Endothelial cell of umbilical vein (primary cell): ENCODE measurements around the gene ZDHHC11. TPM values are rescaled to one million over a fixed set of nuclear protein-coding genes. Genes with fewer than 3 reads are reported as not detected.

ENCODE experiments used
- BruUV-seq: library from RNA; stranded (reverse); fragments of 400-500 nt; replicated peaks from 2 replicates; lab custom pipeline; 2021; lab: Mats Ljungman, UMichigan
- CTCF ChIA-PET: fragments of 300-600, 350-600 bp; sonication (Branson Sonifier 250); formaldehyde crosslinking; loops from one replicate; lab custom pipeline; 2021; ENCODE audit warnings: antibody characterized with exemption, inconsistent platforms; lab: Charles Lee
- POLR2A ChIA-PET: fragments of 300-600, 350-600 bp; sonication (Branson Sonifier 250); formaldehyde crosslinking; loops from one replicate; lab custom pipeline; 2021; ENCODE audit warnings: antibody characterized with exemption, inconsistent platforms; lab: Charles Lee
- DNase-seq: peaks from one replicate; pipeline ENCODE4 v3.0.0-alpha.2; 2011; ENCODE audit warnings: low read depth, low spot score
- FAIRE-seq: peaks from 2 replicates; lab custom pipeline; 2011; peaks lifted over from hg19 to GRCh38; lab: Jason Lieb, UNC
- H2AFZ ChIP-seq: 2 replicates; pipeline ENCODE4 v1.6.0; 2012; ENCODE audit warnings: low read depth, low read length, control low read depth, inconsistent platforms
- H3K27ac ChIP-seq: 2 replicates; pipeline ENCODE4 v1.5.1; 2011; ENCODE audit warnings: low read depth, mild to moderate bottlenecking, control low read depth, low read length, moderate library complexity; ENCODE audit not compliant: insufficient read depth
- H3K27me3 ChIP-seq, 2 experiments: 2 replicates each; pipeline versions ENCODE4 v1.6.0 to v1.6.1; 2011; ENCODE audit warnings: low read length in 2 of 2, mixed read lengths in 1 of 2; ENCODE audit not compliant: control insufficient read depth in 2 of 2, insufficient read depth in 2 of 2
- H3K36me3 ChIP-seq, 2 experiments: 2 replicates in 1 of 2; 3 replicates in 1 of 2; pipeline ENCODE4 v1.5.1; 2011; ENCODE audit warnings: low read length in 2 of 2, mild to moderate bottlenecking in 1 of 2, moderate library complexity in 1 of 2; ENCODE audit not compliant: control insufficient read depth in 2 of 2, insufficient read depth in 2 of 2; ENCODE audit errors: extremely low read depth in 1 of 2
- H3K4me1 ChIP-seq: 3 replicates; pipeline ENCODE4 v1.5.1; 2011; ENCODE audit warnings: mild to moderate bottlenecking, low read length; ENCODE audit not compliant: control insufficient read depth, insufficient read depth; ENCODE audit errors: extremely low read depth
- H3K4me2 ChIP-seq: 2 replicates; pipeline ENCODE4 v1.6.1; 2011; ENCODE audit warnings: low read length, control low read depth, mixed read lengths; ENCODE audit not compliant: insufficient read depth
- H3K4me3 ChIP-seq, 3 experiments: fragments of 200-600 bp in 1 of 3; sonication (generic), shearing (Covaris generic) in 1 of 3; replicated peaks in 1 of 3; 2 replicates each; pipeline ENCODE4 v1.5.1; 2011 to 2016; ENCODE audit warnings: control low read depth in 3 of 3, low read length in 3 of 3, mild to moderate bottlenecking in 2 of 3, inconsistent platforms in 1 of 3, low read depth in 1 of 3, moderate library complexity in 1 of 3; ENCODE audit not compliant: insufficient read depth in 1 of 3
- H3K79me2 ChIP-seq: 2 replicates; pipeline ENCODE4 v1.6.0; 2012; ENCODE audit warnings: low read length, inconsistent platforms; ENCODE audit not compliant: control insufficient read depth, insufficient read depth
- H3K9ac ChIP-seq: replicated peaks from 2 replicates; pipeline ENCODE3; 2011; ENCODE audit warnings: low read length, control low read depth; ENCODE audit not compliant: insufficient read depth; ENCODE audit errors: extremely low read depth
- H3K9me1 ChIP-seq: replicated peaks from 3 replicates; pipeline ENCODE4 v1.6.0; 2011; ENCODE audit warnings: mild to moderate bottlenecking, low read length; ENCODE audit not compliant: control insufficient read depth, insufficient read depth; ENCODE audit errors: extremely low read depth
- H3K9me3 ChIP-seq: replicated peaks from 2 replicates; pipeline ENCODE4 v1.5.1; 2012; ENCODE audit warnings: low read length, inconsistent platforms; ENCODE audit not compliant: control insufficient read depth, insufficient read depth
- H4K20me1 ChIP-seq: replicated peaks from 2 replicates; pipeline ENCODE3; 2011; ENCODE audit warnings: mild to moderate bottlenecking, low read length; ENCODE audit not compliant: control insufficient read depth, insufficient read depth; ENCODE audit errors: extremely low read depth
- CTCF ChIP-seq, 2 donors: IDR thresholded peaks; 1 replicate in 1 of 2; 2 replicates in 1 of 2; pipeline ENCODE4 v1.5.1; 2011; ENCODE audit warnings: low read length in 2 of 2, mild to moderate bottlenecking in 2 of 2, moderate library complexity in 2 of 2, control low read depth in 1 of 2, inconsistent platforms in 1 of 2, low read depth in 1 of 2; ENCODE audit not compliant: insufficient read depth in 1 of 2; ENCODE audit errors: extremely low read depth in 1 of 2
- EZH2 ChIP-seq: IDR thresholded peaks from 2 replicates; pipeline ENCODE4 v1.6.1; 2012; ENCODE audit warnings: borderline replicate concordance, low read depth, mild to moderate bottlenecking, moderate library complexity, low read length, inconsistent platforms; ENCODE audit not compliant: severe bottlenecking
- FOS ChIP-seq: IDR thresholded peaks from 2 replicates; pipeline ENCODE4 v1.6.1; 2011; ENCODE audit warnings: mild to moderate bottlenecking, low read length, moderate library complexity, borderline replicate concordance; ENCODE audit not compliant: insufficient read depth
- GATA2 ChIP-seq: IDR thresholded peaks from 2 replicates; pipeline ENCODE4 v1.7.0; 2011; ENCODE audit warnings: low read depth, mild to moderate bottlenecking, moderate library complexity, mixed read lengths, low read length; ENCODE audit not compliant: insufficient read length, insufficient read depth
- JUN ChIP-seq: IDR thresholded peaks from 2 replicates; pipeline ENCODE4 v1.6.1; 2011; ENCODE audit warnings: borderline replicate concordance, low read depth; ENCODE audit not compliant: insufficient read length, insufficient read depth
- MAX ChIP-seq: IDR thresholded peaks from 2 replicates; pipeline ENCODE4 v1.6.1; 2011; ENCODE audit not compliant: insufficient read depth, insufficient read length
- MYC ChIP-seq: IDR thresholded peaks from one replicate; pipeline ENCODE4 v1.6.1; 2011; ENCODE audit warnings: mild to moderate bottlenecking, low read depth, low read length
- POLR2A ChIP-seq: IDR thresholded peaks from 2 replicates; pipeline ENCODE4 v1.6.1; 2012; ENCODE audit warnings: low read depth, mild to moderate bottlenecking, control low read depth, low read length
- POLR2AphosphoS5 ChIP-seq: IDR thresholded peaks from 2 replicates; pipeline ENCODE4 v1.6.1; 2012; ENCODE audit warnings: low read depth, mild to moderate bottlenecking, control low read depth, low read length, moderate library complexity; ENCODE audit not compliant: insufficient read depth
- dilution Hi-C: fragments of 300-500 bp; cut with MboI; formaldehyde crosslinking; loops from one replicate; pipeline ENCODE4 v1.15.0; 2019; ENCODE audit warnings: low sequenced_read_pairs; ENCODE audit not compliant: extremely low pct_ligation_motif_present
- intact Hi-C: fragments of 100-400 bp; cut with micrococcal nuclease; formaldehyde crosslinking; loops from one replicate; pipeline ENCODE4 v1.10.0; 2022
- polyA plus RNA-seq, 4 experiments: library from polyadenylated mRNA; depleted of rRNA in 3 of 4; stranded (reverse) in 3 of 4; unstranded in 1 of 4; fragments of >200 nt; gene quantifications; 2 replicates each; pipeline versions ENCODE4 v1.2.1 to v1.2.3, GENCODE V29; 2011 to 2012; ENCODE audit warnings: missing spikeins in 1 of 4
- total RNA-seq: library from RNA; stranded (reverse); gene quantifications from 2 replicates; pipeline ENCODE4 v1.2.3, GENCODE V29; 2021

Gene ZDHHC11
- total and polyA plus RNA-seq, 2 donors (not counting 3 experiments of a cell fraction or from before 2014, with no cell fraction given), result 0.35 to 4.4 TPM

GRCh38 chr5:760363-761058 lies 90.3 kb downstream of the ZDHHC11 start:
- FAIRE-seq, result no peak
- TF ChIP-seq GATA2, result no peak
- no peak for TF ChIP-seq CTCF (IDR thresholded peaks at IDR 0.05; ENCODE audit: extremely low read depth in 1 of 2, insufficient read depth in 1 of 2, low read depth in 1 of 2, low read length in 2 of 2)
- no peak for TF ChIP-seq MAX
- TF ChIP-seq MYC, result no peak
- no peak for TF ChIP-seq POLR2AphosphoS5
- no peak for TF ChIP-seq EZH2
- no peak for TF ChIP-seq FOS
- TF ChIP-seq JUN, result no peak
- TF ChIP-seq POLR2A, result no peak
- POLR2A ChIA-PET, result no interaction called here
- Histone ChIP-seq H3K9ac (no peak overlapping the region), H3K9me3 (no peaks in the 10 kb centered on the region), H2AFZ (no peak overlapping the region), H3K9me1 (no peaks in the 10 kb centered on the region), H3K4me3 (no peak overlapping the region), H3K4me2 (no peak overlapping the region), H3K36me3 (no peaks in the 10 kb centered on the region), H3K27ac (no peak overlapping the region), H3K79me2 (no peaks in the 10 kb centered on the region), H3K27me3 (no peaks in the 10 kb centered on the region), H3K4me1 (no peaks in the 10 kb centered on the region), H4K20me1 (no peaks in the 10 kb centered on the region)
- CTCF ChIA-PET, result no interaction called here
- DNase-seq, result no peak
- intact Hi-C loops, result no loop called here
- dilution Hi-C loops, result no loop called here
- BruUV-seq, result no TSS peak
